GDM1 (cell line): ENCODE measurements around the gene ITGAE.
"Not testable (repeated sequence)": the region's sequence is repeated elsewhere in the genome, so short reads cannot be mapped to it uniquely, and the experiment has no call there.

Experiments used
- DNase-seq: peaks from one replicate; lab custom pipeline; 2025; lab: John Stamatoyannopoulos, UW

ITGAE gene

GRCh38 chr17:3794557-3795389 lies 6.2 kb downstream of the ITGAE start:
- no peak for DNase-seq

- not testable (repeated sequence) for DNase-seq
Measured at GRCh38 chr17:3794152-3794551, 6.8 kb downstream of the ITGAE start.

- not testable (repeated sequence) for DNase-seq
Measured at GRCh38 chr17:3793258-3793657, 7.7 kb downstream of the ITGAE start.

GRCh38 chr17:3792481-3792880 lies 8.5 kb downstream of the ITGAE start:
- DNase-seq = no peak

- DNase-seq = no peak
Measured at GRCh38 chr17:3788200-3788599, 12.8 kb downstream of the ITGAE start.

GRCh38 chr17:3785323-3785722 lies 15.7 kb downstream of the ITGAE start:
- not testable (repeated sequence) for DNase-seq

GRCh38 chr17:3782751-3783150 lies 18.2 kb downstream of the ITGAE start:
- no peak for DNase-seq

- DNase-seq = no peak
Measured at GRCh38 chr17:3780986-3781385, 20.0 kb downstream of the ITGAE start.

GRCh38 chr17:3777366-3778120 lies 23.4 kb downstream of the ITGAE start:
- DNase-seq = no peak

GRCh38 chr17:3773966-3774365 lies 27.0 kb downstream of the ITGAE start:
- DNase-seq = no peak

GRCh38 chr17:3773511-3773910 lies 27.5 kb downstream of the ITGAE start:
- DNase-seq = no peak

GRCh38 chr17:3772764-3773163 lies 28.2 kb downstream of the ITGAE start:
- no peak for DNase-seq

GRCh38 chr17:3771140-3771539 lies 29.8 kb downstream of the ITGAE start:
- DNase-seq = no peak

GRCh38 chr17:3770466-3770865 lies 30.5 kb downstream of the ITGAE start:
- peak; percentile 50 for DNase-seq

GRCh38 chr17:3768769-3769168 lies 32.2 kb downstream of the ITGAE start:
- no peak for DNase-seq

GRCh38 chr17:3768341-3768740 lies 32.6 kb downstream of the ITGAE start:
- DNase-seq = no peak

GRCh38 chr17:3766779-3767178 lies 34.2 kb downstream of the ITGAE start:
- no peak for DNase-seq

GRCh38 chr17:3765981-3766380 lies 35.0 kb downstream of the ITGAE start:
- no peak for DNase-seq

- no peak for DNase-seq
Measured at GRCh38 chr17:3763777-3764170, 37.2 kb downstream of the ITGAE start.

- no peak for DNase-seq
Measured at GRCh38 chr17:3762922-3763776, 37.8 kb downstream of the ITGAE start.

- no peak for DNase-seq
Measured at GRCh38 chr17:3761918-3762380, 39.0 kb downstream of the ITGAE start.
